Skin epidermis (tissue), 12 donors: ENCODE measurements around the gene ASAP2.
"Not testable (repeated sequence)": the region's sequence is repeated elsewhere in the genome, so short reads cannot be mapped to it uniquely, and the experiment has no call there.

Experiments
- H3K27ac ChIP-seq, 21 experiments: fragments of 200-600 bp; sonication (generic) in 11 of 21; one replicate each; pipeline ENCODE4 v1.5.0; 2020; ENCODE audit warnings: mild to moderate bottlenecking in 3 of 21, inconsistent platforms in 2 of 21, moderate library complexity in 2 of 21
- H3K4me3 ChIP-seq, 7 experiments: fragments of 200-600 bp; sonication (generic) in 2 of 7; one replicate each; pipeline ENCODE4 v1.5.0; 2020; ENCODE audit warnings: inconsistent platforms in 2 of 7, mild to moderate bottlenecking in 2 of 7, moderate library complexity in 1 of 7

The ASAP2 gene

DNA sequence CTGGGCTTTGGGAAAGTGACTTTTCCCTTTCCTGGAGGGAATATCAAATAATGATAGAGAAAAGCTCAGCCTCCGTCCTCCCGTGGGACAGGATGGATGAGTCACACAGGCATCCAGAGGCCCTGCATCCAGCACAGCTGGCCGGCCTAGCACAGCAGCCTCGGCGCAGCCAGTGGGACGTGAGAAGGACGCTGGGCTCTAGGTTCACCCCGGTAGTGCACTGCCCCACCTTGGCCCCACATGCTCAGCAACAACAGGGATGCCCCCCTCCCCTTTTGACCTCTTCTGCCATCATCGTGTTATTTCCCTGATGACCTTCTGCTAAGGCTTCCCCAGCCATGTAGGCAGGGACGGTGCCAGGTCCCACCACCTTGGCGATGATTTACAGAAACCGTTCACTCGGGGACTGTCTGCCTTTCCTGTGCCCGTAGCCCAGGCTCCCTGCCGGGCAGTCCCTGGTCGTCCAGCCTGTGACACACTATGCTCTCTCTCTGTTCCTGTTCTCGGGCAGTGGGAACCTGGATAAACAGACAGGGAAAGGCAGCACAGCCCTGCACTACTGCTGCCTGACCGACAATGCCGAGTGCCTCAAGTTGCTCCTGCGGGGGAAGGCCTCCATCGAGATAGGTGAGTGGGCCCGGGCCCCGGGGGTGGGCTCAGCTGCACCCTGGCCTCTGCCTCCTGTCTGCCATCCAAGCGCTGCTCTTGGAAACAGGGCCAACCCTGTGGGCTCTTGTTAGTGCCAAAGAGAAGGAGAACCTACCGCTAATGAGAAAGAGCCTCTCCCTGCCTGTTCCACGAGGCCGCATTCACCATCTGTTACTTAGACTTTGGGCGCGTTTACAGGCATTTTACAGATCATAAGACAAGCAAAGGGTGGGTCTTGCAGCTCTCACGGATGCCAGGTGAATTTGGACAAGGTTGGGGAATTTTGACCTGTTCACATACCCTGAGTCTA lies 172.1 kb downstream of the ASAP2 start:
- Histone ChIP-seq H3K27ac (peak overlapping the region in 11 of 21 experiments; percentile 10 to 68 (median 33)), H3K4me3 (no peak overlapping the region)

DNA sequence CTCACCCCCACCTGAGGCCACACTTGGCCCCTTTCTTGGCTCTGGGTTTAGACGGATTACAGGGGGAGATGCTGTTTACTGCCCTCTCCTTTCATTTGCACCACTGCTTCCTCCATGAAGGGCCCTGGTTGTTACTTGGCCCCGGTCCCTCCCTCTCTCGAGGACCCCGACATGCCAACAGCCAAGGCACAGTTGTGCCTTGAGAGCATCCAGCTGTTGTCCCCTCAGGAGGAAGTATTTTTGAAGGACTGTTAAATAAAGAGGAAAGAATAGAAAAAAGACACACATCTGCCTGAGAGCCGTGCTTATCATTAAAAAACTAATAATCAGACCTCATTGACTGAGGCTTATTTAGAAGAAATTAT lies 172.8 kb downstream of the ASAP2 start:
- Histone ChIP-seq H3K27ac (peak overlapping the region in 4 of 21 experiments; percentile 12 to 68 (median 55)), H3K4me3 (no peak overlapping the region)

DNA sequence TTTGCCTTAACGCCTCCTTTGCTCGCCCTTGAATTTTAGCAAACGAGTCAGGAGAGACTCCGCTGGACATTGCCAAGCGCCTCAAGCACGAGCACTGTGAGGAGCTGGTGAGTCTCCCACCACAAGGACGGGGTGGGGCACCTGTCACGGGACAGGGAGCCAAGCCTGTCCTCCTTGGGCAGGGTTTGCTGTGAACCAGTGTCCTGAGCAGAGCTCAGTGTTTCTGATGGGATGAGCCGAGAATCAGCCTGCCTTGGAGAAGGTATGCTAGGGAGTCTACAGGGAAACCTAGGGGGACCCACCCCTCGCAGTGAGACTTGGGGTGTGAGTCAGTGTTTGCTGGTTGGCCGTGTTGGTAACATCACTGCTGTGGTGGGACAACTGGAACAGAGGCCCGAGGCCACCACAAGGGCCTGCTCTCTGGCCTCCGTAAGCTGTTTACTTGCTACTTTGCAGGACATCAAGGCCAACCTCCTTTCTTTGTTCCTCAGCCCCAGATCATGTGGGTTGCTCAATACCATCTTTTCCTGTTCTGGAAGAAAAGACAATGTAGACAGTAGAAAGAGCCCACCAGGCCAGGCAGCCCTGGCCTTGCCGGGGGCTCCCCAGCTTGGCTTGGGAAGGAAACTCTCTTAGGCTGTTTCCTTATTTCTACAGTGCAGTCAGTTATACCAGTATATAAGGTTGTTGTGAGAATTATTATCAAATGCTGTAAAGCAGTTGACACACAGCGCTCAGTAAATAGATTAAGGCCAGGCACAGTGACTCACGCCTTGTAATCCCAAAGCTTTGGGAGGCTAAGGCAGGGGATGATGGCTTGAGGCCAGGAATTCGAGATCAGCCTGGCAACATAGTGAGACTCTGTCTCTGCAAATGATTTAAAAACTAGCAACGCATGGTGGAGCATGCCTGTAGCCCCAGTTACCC lies 174.4 kb downstream of the ASAP2 start:
- H3K27ac ChIP-seq: peak overlapping the region in 19 of 21 experiments; percentile 21 to 83 (median 59)
- H3K4me3 ChIP-seq: no peak overlapping the region

DNA sequence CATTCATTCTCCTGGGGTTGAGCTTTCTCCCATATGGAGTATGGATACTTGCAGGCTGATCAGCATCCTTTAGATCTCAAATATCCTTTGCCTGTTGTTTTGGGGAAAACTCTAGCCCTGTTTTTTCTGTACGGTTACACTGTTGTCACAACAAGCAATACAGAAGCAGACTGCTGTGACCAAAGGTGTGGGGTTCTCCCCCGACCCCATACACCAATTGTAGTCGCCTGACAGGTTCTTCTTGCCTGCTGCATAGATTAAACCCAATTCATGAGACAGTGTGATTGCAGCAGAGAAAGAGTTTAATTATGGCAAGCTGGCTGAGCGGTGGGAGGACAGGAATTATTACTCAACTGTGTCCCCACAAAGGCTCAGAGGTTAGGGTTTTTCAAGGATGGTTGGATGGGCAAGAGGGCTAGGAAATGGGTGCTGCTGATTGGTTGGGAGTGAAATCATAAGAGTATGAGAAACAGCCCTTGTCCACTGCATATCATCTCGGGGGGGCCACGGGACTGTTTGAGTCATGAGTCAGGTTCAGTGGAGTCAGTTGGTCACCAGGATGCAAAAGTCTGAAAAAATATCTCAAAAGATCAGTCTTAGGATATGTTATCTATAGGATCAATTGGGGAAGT lies 176.1 kb downstream of the ASAP2 start:
- Histone ChIP-seq H3K27ac (peak overlapping the region in 1 of 21 experiments; percentile 11), H3K4me3 (no peak overlapping the region)

DNA sequence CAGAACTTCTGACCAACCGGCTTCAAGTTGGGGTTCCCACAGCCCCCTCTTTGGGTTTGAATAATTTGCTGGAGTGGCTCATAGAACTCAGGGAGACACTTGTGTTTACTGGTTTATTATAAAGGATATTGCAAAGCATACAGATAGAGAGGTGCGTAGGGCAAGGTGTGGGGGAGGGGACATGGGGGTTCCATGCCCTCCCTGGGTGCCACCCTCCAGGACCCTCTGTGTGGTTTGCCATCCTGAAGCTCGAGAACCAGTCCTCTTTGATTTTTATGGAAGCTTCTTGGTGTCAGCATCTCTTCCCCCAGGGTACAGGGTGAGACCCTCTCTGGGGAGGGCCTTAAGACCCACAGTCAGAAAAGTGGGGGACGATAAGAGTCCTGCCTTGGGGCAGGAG lies 177.9 kb downstream of the ASAP2 start:
- no peak overlapping the region for H3K4me3 ChIP-seq
- no peak overlapping the region for H3K27ac ChIP-seq

DNA sequence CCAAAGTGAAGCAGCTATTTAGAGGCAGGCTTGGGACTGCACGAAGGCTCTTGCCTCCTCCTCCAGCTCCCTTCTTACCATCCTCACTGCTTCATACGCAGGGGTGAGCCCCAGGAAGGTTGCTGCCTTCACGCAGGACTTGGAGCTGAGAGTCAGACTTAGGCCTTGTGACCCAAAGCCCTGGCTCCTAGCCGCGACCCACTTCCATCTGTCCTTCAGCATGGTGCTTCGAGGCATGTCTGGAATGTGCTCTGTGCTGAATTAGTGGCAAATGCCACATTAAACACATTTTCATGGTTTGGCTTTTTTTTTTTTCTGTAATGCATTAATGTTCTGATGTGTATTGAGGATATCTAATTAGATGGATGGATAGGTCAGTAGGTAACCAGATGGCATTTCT lies 179.2 kb downstream of the ASAP2 start:
- no peak overlapping the region for H3K4me3 ChIP-seq
- peak overlapping the region in 1 of 21 experiments; percentile 47 for H3K27ac ChIP-seq

DNA sequence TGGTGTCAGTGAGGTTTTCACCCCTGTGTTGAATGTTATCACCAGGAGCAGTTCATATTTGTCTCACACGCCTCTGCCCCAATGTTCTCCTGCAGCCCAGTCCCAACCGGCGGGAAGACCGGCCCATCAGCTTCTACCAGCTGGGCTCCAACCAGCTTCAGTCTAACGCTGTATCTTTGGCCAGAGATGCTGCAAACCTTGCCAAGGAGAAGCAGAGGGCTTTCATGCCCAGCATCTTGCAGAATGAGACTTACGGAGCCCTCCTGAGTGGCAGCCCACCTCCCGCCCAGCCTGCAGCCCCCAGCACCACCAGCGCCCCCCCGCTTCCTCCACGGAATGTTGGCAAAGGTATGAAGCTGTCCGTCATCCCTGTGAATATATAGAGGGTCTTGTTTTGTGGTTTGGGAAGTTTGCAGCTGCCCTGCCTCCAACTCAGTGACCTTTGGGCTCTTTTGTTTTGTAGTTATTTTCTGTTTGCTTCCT lies 181.6 kb downstream of the ASAP2 start:
- Histone ChIP-seq H3K4me3 (no peak overlapping the region), H3K27ac (no peak overlapping the region)

DNA sequence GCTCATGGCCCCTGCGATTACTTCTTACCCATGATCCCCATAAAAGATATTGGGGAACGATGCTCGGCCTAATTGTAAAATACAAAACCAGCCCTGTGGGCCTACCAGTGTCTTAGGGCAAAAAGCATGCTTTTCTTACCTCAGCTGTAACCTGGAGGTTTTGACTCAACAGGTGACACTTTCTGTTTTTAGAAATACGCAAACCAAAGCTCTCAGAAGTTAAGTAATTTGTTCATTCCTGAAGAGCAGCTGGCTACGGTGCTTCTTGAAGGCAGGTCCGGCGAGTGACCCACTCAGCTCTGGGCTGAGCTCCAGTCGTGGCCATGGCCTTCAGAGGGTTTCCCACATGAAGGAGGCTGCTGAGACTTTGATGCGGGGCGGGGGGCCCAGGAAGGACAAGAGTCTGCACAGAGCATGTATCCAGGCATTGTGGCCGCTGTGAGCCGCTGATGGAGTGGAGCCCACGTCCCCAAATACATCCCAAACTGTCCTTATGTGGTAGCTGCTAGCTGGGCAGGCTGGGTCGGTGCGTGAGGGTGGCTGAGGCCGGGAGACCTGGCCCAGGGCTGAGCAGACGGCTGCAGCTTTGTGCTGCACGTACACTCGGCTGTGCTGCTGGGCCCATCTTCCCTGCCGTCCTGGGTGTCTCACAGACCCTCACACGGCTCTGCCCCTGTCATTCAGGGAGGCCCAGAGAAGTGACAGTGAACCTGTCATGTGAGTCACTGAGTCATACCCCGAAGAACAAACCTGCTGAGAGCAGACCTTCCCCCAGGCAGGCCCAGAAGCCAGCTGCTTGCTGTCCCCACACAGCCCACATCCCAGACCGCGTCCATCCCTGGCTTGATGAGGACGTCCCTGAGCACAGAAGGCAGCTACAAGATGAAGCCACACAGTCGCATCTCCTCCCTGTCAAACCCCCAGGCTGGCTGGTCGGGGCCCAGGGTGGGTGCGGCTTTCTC lies 182.6 kb downstream of the ASAP2 start:
- H3K27ac ChIP-seq: peak overlapping the region in 2 of 21 experiments; percentile 3 to 25
- no peak overlapping the region for H3K4me3 ChIP-seq

DNA sequence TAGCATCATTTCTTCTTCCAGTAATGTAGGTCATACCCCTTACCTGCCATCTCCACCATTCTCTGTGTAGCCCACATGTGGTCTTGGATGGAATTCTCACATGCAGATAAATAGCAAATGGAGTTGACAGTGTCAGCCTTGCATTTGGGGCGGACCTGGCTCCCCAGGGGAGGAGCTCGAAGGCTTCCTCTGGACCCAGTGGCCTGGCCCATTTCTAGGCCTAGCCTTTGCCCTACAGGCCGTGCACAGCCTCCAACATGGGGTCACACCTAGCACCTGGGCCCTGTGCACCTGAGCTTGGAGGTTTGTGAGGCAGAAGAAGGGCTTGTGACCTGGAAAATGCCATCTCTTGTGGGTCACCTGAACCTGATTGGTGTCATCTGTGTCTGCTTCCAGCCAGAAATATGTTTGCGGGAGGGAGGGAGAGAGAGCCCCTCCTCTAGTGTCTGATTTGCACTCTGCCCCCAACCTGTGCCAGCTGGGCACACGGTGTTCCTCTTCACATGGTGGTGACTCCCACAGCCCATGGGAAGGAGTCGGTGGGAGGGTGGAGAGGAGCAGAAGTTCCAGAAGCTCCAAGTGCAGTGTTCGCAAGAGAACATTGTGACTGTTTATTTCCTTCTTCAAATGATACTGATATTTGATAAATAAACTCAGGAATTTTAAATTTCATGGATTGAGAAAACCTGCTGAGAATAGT lies 183.7 kb downstream of the ASAP2 start:
- H3K27ac ChIP-seq: peak overlapping the region in 1 of 21 experiments; percentile 50

DNA sequence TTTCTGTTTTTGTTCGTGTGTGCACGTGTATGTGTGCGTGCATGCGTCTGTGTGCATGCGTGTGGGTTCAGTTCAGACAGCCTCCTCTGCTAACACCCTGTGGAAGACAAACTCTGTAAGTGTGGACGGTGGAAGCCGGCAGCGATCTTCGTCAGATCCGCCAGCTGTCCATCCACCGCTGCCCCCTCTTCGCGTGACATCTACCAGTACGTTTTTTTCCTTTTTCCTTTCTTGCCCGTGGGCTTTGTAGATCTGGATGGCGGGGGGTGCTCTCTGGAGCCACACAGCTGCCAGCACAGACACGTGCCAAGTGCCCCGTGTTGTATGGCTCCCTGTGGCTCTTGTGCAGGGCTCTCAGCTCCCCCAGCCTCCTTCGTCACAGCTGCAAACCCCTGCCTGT lies 184.4 kb downstream of the ASAP2 start:
- Histone ChIP-seq H3K4me3 (no peak overlapping the region), H3K27ac (peak overlapping the region in 2 of 21 experiments; percentile 41 to 79)

More for the DNA sequence above, 183.7 kb downstream of the ASAP2 start:
- no peak overlapping the region for H3K4me3 ChIP-seq

DNA sequence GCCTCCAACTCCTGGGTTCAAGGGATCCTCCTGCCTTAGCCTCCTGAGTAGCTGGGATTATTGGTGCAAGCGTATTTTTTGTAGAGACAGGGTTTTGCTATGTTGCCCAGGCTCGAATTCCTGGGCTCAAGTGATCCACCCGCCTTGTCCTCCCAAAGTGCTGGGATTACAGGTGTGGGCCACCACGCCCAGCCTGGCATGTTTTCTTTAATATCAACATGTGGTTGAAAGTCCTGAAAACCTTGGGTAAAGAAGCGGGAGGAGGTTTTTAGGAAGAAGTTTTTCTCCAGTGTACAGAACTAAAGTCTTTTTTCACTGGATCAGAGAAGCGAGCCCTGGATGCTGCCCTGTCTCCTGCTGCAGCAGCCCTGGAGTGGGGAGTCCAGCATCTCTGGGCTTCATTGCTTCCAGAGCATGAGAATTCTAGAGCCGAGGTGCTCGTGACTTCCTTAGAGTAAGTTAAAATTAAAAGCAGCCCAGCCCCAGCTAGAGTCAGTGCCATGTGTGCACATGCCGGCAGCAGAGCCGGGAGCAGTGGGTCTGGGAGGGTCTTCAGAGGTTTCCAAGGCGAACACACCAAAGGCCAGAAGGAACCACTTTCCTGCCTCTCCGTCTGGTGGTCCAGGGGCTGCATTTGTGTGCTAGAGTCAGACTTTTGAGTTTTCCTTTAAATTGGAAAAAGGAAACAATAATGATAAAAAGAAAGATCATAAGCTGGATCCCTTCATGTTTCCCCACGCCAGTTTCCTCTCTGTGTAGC lies 185.5 kb downstream of the ASAP2 start:
- H3K27ac ChIP-seq: peak overlapping the region in 14 of 21 experiments; percentile 8 to 82 (median 58)
- no peak overlapping the region for H3K4me3 ChIP-seq

DNA sequence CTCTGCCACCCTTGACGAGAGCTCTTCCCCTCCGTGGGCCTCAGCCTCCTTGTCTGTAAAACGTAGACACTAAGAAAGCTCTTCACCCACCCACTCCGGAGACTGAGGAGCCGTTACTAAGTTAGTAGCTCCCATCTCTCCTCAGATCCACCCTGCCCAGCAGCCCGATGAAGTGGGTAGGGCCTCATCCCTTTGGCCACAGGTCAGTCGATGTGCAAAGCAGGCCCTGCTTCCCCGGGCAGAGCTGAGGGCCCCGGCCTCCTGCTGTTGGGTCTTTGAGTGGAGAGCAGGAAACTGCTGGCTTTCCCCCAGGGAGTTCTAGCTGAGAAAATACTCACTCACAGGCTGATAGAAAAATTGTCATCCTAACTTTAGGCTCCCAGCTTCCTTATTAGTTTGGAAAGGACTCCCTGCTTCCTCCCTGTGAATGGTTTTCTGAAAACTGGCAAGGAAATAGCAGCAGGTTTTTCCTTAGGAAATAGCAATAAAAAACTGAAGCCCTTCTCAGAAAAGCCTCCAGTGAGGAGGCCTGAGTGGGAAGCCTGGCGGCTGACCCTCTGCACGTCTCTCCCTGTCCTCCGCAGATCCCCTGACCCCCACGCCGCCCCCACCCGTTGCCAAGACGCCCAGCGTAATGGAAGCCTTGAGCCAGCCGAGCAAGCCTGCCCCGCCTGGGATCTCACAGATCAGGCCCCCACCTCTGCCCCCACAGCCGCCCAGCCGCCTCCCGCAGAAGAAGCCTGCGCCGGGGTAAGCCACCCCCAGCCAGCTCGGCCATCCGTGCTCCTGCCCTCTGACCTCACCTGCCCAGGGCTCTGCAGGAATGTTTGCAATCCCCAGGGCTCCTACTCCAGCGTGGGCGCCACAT lies 186.5 kb downstream of the ASAP2 start:
- Histone ChIP-seq H3K4me3 (no peak overlapping the region), H3K27ac (peak overlapping the region in 14 of 21 experiments; percentile 8 to 82 (median 58))

DNA sequence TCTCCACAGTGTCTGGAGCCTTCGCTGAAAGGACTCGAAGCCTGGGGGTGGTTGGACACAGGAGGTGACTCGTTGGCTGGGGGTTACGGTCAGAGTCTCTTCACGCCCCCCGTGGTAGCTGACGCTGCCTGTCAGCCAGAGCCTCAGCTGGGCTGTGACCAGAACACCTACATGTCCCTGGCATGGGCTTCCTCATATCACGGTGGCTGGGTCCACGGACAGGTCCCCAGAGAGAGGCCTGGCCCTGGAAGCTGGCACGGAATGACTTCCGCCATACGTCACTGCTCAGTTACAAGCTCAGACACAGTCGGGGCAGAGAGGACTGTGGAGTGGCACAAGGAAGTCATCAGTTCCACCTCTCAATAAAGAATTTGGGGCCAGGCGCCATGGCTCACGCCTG lies 188.2 kb downstream of the ASAP2 start:
- no peak overlapping the region for H3K4me3 ChIP-seq
- H3K27ac ChIP-seq: no peak overlapping the region

DNA sequence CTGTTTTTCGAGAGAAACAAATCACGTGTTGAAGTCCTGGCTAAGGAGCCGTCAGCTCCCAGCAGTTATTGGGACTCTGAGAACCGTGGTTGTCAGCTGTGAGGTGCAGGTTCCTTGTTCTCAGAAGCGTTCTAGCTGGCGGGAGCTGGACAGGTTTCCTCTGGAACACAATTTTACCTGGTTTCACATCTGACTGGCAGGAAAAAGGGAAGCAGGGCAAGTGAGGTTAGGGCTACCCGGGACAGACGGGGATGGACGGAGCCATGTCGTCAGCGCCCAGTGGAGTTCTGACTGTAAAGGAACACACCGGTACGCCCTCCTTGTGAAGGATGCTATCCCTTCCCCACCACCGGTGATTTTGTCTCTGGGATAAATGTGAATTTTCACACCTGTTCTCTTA lies 190.6 kb downstream of the ASAP2 start:
- Histone ChIP-seq H3K27ac (no peak overlapping the region), H3K4me3 (no peak overlapping the region)

DNA sequence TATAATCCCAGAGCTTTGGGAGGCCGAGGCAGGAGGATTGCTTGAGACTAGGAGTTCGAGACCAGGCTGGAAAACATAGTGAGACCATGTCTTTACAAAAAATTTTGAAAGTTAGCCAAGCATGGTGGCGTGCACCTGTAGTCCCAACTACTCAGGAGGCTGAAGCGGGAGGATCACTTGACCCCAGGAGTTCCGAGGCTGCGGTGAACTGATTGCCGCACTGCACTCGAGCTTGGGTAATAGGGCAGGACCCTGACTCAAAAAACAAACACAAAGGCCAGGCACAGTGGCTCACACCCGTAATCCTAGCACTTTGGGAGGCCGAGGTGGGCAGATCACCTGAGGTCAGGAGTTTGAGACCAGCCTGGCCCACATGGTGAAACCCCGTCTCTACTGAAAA lies 191.6 kb downstream of the ASAP2 start:
- peak overlapping the region in 4 of 21 experiments; percentile 3 to 78 (median 62) for H3K27ac ChIP-seq
- not testable (repeated sequence) for H3K4me3 ChIP-seq
